Right lung (tissue), 5 donors: Measurements from ENCODE around the gene SOX6. TPM values are rescaled to one million over a fixed set of nuclear protein-coding genes. Genes with fewer than 3 reads are reported as not detected.
A peak's percentile ranks its signal among the peaks of the same experiment; 100 is the strongest.
"Not testable (repeated sequence)": the region's sequence is repeated elsewhere in the genome, so short reads cannot be mapped to it uniquely, and the experiment has no call there.

Experiments used
- DNase-seq, 2 donors: peaks; one replicate each; pipeline ENCODE4 v3.0.0-alpha.2; 2013
- polyA plus RNA-seq, 5 donors: library from polyadenylated mRNA; unstranded; fragments of 120-200 nt; gene quantifications; one replicate each; pipeline versions ENCODE4 v1.2.1 to v1.2.3, GENCODE V29; 2013; ENCODE audit warnings: inconsistent platforms in 1 of 5, low replicate concordance in 1 of 5; ENCODE audit not compliant: insufficient read length in 5 of 5, insufficient read depth in 1 of 5

SOX6 gene
- polyA plus RNA-seq, 5 donors: 9.5 to 18.8 (median 17.2) TPM

DNA sequence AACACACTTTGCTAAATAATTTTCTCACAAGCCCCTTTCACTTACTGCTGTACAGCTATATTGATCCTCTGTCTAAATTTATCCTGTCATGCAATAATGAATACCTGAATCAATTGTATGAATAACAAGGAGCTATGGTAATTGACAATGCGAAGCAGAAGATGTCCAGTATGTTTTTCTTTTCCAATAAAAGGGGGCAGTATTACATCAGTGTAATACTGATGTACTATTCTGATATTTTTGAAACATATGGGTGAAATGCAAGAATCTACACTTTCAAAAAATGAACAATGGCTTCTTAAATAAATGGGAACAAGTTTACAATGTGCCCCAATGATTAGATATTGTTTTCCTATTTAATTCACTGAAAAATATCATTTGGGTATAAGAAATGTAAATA, 315.1 kb downstream of the SOX6 start:
- DNase-seq: no peak

DNA sequence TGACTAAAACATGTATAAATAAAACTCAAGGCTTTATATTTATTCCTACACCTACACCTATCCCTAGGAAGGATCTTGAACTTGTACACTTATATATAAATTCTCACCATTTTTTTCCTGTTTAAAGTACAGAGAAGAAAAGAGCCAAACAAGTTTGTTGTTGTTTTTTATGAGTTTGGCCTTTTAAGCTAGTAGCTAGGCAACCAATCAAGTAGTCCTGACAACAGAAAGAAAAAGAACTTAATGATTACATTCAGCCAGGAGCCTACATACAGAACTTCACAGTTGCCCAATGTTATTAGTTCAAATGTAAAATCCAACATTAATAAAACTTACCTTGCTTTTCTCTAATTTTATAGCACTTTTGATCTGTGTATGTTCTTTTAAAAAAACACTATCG, 316.2 kb downstream of the SOX6 start:
- DNase-seq: no peak

DNA sequence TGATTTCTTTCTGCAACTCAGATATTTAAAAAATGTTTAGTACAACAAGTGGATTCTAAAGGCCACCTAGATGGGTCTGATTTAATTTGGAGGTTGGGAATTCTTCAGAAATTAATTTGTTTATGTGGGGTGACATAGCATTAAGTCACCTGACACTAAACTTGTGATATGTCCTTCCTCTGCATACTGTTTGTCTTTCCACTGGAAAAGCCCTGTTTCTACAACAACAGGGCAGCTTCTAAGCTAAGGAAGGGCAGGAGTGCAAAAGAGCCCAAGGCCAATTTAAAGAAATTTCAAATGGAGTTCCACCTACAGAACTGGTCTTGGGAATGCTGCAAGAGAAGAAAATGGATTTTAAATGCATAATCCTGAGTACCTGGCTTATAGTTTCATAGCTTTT, 319.2 kb downstream of the SOX6 start:
- DNase-seq: no peak

DNA sequence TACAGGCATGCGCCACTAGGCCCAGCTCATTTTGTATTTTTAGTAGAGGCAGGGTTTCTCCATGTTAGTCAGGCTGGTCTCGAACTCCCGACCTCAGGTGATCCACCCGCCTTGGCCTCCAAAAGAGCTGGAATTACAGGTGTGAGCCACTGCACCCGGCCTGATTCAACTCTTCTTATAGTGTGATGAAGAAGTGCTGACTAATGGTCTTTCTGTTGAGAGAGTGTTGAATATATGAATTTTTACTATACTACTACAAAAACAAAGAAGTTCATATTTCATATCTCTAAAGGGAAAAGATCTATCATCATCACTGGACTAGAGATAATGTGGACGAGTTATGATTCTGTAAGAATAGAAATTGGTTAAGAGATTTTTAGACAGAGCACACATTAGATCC, 320.1 kb downstream of the SOX6 start:
- DNase-seq: no peak

DNA sequence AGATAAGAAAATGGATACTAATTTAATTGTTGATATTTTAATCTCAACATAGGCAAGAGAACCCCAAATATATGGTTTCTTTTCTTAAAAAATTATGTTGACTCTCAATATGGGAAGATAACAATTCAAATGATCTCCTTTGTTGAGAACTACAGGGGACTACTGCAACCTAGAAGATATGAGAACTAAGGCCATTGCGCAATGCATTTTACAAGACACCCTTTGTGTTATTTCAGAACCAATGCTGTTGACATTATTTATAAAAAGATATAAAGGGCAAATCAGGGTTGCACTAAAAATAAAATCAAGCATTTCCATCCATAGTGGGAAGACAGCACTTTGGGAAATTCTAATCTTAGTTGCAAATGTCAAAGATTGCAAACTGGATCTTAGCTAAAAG, 322.3 kb downstream of the SOX6 start:
- DNase-seq: no peak

DNA sequence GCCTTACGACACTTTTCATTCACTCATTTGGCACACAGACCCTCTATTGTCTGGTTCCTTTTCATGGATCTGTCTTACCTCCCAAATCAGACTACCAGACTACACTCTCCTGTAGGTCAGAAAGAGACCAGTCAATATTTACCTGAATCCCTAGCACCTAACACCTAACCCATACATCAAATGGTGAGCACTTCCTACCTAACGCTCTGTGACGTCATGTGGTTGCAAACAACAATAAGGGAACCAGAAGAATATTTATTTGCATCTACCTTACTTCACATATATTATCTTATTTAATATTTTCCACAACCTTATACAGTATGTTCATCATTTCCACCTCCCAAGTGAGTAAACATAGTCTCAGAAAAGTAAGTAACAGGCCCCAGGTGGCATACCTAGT, 323.4 kb downstream of the SOX6 start:
- no peak for DNase-seq

DNA sequence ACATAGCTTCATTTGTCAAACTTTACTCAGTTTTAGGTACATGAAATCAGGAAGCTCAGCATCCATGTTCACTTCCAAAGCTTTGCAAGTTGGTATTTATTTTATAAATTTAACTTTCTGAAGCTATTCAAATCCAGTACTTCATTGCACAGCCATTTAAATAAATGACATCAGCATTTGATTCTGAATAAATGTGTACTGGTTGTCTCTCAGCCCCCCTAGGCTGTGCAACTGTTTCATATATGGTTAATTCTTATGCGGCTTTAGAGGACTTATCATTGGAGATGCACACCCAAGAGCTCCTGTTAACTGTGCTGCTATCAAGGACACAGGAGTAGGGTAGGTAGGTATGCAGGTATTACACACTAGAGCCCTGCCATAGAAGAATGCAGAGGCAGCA, 325.1 kb downstream of the SOX6 start:
- DNase-seq: no peak

DNA sequence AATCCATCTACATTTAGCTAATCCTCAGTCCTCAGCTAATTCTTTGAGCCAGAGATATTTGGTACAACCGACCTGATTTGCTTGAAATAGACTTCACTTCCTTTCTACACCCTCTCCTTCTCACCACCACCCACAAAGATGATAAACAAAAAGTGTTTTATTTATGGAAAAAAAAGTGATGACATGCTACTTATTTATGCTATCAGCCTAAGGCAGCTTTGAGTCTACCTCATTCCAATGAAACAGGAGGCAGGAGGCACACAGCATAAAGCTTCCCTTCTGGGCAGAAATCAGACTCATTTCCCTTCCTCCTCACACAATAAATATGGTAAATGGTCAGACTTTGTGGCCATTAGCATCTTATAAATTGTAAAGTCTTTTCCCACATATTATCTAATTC, 325.7 kb downstream of the SOX6 start:
- no peak for DNase-seq

DNA sequence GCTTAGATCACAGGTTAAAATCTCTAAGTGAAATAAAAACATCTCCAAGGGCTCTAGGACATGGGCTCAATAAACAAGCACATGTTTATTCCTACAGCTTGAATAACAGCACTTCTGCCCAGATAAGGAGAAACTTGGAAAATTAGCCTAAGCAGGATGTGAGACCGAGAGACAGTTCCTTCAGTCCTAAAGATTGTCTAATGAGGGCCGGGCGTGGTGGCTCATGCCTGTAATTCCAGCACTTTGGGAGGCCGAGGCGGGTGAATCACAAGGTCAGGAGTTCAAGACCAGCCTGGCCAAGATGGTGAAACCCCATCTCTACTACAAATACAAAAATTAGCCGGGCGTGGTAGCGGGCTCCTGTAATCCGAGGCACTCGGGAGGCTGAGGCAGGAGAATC, 327.2 kb downstream of the SOX6 start:
- DNase-seq: not testable (repeated sequence)

DNA sequence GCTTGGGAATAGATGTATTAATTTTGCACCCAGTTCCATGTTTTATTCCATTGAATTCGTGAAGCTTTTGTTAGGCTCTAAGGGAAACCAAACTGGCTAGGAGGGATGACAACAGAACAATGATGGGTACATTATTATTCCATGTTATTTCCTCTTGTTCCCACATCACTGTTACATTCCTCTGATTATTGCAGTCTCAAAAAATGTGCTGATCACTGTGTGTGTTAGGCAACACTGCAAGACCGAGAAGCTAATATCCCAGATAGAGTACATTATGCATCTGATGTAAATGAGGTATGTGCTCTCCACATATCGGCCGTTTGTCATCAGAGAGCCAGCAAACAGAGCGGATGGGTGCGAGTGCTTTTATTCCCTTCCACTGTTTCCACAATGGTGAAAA, 327.9 kb downstream of the SOX6 start:
- no peak for DNase-seq

DNA sequence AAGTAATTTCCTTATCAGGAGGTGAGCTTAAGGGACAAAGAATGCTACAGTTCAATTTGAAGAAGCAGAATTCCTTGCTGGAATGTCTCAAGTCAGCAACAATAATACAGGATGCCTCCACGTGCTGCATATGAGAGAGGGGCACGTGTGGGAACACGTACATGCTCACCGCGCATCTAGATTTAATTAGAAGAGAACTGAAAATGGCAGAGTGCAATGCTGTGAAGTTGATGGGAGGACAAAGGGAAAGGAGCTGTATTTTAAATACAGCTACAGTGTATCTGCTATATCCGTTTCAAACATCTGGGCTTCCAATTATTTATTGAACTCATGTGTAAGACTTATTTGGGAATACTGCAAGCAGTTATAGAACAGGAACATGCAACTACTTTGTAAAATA, 328.7 kb downstream of the SOX6 start:
- DNase-seq: no peak

DNA sequence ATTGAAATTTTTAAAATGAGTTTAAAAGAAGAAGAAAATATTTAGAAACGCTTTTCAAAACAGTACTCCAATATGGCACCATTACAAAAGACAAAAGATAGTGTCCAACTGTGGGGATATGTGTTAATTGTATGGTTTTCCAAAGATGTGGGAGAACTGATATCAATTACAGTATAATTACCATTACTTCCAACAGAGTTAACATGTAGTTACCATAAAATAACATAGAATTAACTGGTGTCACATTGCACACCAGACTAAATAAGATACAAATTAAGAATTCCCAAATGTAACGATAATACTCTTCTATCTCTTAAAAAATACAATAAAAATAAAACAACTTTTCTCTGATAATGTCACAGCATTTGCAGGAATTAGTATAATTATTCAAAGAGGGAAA, 329.5 kb downstream of the SOX6 start:
- no peak for DNase-seq

DNA sequence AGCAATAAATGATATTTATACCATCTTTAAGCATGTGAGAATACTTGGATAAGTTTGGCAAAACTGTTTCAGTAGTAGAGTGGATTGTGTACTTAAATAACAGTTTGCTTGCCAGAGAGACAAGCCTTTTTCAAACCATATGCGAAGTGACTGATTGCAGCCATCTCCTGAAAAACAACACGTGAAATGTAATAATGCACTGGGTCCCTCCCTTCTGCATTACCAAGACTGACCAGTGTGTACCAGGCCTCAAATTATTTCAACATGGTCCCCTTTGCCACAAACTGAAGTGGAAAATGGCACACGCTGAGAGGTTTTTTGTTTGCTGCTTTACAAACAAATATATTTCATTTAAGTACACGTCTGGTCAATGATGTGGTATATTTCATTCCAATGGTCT, 337.4 kb downstream of the SOX6 start:
- no peak for DNase-seq

DNA sequence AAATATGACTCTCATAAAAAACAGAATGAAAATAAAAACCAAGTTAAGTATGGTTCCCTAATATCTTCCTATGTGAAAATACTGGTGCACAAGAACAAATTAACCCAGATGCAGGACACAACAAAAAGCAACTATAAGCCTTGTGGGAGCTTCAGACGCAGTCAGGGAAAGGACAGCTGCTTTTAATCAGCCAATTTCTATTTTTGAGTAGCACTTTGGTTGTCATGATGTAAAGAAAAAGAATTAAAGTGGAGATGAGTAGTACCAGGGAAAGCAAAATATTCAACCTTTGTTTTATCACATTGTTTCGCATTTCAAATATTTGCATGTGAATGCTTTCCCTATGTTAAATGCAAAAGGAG, 339.9 kb downstream of the SOX6 start:
- DNase-seq: no peak

DNA sequence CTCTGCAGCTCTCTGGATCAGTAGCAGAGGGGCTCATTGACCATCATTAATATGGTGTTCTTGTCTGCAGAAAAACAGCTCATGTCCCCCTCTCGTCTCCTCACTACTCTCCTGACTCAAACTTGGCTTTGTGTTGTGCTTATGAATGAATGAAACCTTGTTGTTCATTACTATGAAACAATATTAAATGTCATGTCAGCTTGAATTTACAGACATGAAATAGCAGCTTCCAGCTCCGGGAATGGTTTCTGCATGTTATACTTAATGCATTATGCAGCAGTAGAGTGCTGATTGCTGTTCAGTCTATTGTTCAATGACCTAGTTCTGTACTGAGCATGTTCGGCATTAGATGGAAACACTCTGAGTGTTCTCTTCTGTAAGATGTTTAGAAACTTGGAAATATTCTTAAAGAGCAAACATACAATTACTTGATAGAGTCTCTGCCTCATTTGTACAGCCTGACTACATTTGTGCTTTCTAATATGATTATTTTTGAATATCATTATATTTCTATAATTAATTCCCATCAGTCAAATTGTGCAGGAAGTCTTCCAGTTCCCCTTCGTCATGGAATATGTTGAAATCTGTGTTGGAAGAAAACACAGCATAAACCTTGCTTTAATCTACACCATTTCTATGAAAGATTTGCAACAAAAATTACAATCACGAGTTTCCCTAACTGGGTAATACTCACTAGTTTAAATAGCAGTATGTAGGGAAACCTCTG, 340.4 kb downstream of the SOX6 start:
- DNase-seq: no peak

DNA sequence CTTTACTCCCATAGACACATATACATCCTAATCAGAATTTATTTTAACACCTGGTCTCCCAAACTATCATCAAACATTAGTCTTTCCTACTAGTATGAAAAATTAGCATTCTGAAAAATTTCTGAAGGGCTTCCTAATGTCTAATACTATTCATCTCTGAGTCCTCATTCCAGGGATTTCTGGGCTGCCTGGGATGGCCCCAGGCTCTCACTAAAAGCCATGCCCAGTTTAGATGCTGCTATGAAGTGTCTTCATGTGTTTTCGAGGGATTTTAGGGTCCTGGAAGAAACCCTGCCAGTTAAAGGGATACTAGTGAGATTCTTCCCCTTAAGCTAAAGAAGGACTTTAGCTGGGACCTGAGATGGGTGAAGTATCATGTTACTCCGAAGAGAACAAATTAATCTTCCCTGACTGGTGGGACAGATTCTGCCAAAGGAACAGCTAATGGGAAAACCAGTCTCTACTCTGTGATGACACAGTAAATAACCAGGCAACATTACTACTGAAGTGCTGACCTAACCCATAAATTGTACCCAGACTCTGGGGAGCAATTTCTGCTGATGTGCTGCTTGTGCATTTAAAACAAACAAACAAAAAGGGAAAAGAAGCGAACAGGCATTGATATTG, 342.6 kb downstream of the SOX6 start:
- DNase-seq: no peak

DNA sequence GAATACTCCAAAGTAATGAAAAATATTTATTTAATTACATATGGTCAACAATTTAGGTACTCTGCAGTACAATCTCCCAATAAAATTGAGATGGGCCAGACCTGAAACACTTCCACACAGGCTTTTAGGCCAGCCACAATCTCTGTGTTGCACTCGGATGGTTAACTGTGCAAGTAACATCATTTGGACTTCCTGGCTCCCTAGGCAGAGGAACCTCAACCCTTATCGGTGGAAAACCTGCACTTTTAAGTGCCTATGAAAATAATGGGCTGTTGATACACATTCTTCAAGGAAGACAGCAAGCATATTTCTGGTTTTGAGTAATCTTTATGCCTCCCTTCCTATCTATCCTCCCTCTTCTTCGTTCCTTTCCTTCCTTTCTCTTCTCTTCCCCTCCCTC, 343.1 kb downstream of the SOX6 start:
- no peak for DNase-seq

DNA sequence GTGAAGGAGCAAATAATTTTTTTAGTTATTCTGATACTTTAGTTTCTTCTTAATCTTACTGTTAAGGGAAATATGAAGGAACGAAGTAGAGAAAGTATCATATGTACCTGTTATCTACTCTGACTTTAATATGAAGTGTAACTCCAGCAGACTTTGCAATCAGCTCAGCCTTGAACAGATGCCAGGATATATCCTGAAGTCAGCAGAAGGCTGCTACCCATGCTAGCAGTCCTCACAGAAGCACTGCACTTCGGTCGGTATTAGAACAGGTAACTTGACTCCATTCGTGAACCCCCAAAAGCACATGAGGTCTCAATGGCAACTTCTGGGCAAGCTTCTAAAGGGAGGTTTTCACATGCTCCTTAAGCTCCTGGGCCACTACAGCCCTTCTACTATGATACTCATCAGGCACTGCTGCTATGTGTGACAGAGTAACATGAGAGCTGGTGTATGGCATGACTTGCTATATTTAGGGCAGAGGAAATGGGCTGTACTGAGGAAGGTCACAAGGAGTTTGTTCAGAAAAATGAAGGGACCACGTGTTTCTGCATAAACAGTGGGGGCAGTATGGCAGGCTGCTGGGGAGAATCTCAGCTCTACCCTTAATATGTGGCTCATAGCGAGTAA, 344.1 kb downstream of the SOX6 start:
- DNase-seq: no peak

DNA sequence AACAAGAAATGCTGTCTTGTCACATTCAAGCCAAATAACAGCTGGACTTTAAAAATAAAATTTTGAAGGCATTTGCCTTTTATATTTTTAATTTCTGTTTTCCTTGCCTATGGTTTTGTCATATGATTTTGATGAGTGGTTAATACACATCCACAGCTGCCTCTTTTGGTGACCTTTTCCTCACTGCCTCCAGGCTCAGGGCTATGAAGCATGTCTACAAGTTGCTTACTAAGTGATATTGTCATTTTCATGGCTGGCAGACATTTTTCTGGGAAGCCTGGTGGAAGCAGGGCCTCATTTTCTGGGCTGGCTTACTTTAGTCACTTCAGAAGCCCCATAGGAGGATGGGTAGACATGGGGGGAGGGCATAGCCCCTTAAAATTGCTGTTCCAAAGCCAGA, 344.9 kb downstream of the SOX6 start:
- no peak for DNase-seq

DNA sequence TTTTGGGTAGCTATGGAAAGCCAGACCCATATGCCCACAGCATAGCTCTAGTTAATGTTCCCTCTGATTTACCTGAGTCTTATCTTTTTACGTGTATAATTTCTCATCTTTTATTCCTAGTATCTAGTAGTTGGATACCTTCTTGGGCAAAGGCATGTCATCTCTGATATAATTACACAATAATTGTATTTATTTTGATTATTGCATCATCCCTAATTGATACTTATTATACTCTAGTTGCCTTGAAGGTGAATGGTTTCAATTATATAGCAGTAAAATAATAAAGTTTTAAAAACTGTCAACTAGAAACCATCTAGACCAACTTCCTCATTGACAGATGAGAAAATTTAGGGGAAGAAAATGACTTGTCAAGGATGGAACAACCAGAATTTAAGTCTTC, 347.3 kb downstream of the SOX6 start:
- DNase-seq: no peak

DNA sequence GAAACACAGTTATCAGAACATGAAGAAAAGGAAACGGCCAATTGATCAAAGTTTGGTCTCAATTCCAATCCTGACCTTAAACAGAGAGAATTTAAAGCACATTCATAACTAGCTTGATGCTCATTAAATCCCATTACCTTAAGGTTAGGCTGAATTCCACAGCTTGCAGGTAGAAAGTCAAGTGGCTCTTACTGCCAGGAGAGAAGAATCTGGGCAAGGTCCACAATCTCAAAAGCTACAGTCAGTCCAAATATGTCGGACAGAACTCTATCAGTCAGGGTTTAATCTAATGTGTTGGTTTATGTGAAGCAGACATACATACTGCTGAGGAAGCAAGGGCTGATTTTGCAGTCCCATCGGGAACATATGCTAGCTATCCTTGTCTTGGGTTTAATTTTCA, 348.8 kb downstream of the SOX6 start:
- no peak for DNase-seq

DNA sequence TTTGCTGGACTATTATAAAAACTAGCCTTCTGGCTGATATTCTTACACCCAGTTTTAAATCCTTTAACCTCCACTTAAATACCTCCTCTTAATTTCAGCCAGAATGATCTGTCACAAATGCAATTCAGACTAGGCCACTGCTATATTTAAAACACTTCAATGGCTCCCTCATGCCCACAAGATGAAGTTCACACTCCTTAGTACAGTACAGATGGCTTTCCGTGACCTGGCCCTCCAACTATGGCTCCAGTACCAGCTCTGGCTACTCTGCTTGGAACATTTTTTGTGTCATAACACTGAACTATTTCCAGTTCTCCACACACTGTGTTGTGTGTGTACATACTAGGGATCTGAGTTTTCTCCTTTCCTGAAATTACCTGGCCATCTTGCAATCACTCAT, 353.4 kb downstream of the SOX6 start:
- DNase-seq: no peak

DNA sequence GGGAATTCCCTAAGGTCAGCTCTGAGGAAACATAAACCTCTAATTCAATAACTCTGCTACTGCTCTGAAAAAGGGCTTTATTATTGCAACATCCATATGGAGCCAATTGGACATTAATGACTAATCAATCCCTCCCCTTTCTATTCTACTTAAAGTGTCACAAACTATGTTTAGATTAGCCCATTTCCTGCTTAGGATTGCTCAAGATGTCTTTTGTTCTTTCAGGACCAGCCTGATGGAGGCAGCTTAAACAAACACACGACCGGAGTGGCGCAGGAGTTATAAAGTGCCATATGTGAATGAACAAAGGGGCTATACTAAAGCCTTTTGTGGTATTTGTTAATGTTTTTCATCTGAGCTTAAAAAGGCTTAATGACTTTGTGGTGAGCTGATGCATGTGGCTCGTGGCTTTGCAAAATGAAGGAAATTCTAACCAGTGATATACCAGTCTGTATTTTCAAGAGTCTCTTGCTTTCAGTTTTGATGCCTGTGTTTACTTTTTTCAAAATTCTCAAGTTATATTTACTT, 354.4 kb downstream of the SOX6 start:
- peak; percentile 90 to 93 for DNase-seq
